WTC11 (cell line): ENCODE measurements around the gene LOXL4. TPM values are rescaled to one million over a fixed set of nuclear protein-coding genes. Genes with fewer than 3 reads are reported as not detected.

Source experiments
- ATAC-seq: fragments of 200-7000 bp; cut with Tn5 transposase; 2 replicates; pipeline ENCODE4 v1.10.0; 2021; ENCODE audit warnings: mild to moderate bottlenecking, moderate library complexity
- CTCF ChIA-PET: fragments of 300-600 bp; sonication (Branson Sonifier 250); formaldehyde crosslinking; loops from one replicate; lab custom pipeline; 2021; ENCODE audit warnings: antibody characterized with exemption; lab: Charles Lee
- POLR2A ChIA-PET: fragments of 350-600 bp; sonication (Branson Sonifier 250); formaldehyde crosslinking; loops from one replicate; lab custom pipeline; 2021; ENCODE audit warnings: antibody characterized with exemption; lab: Charles Lee
- DNase-seq: peaks from one replicate; pipeline ENCODE4 v3.0.0; 2021; ENCODE audit warnings: low spot score
- H3K27ac Mint-ChIP-seq: 2 replicates; pipeline ENCODE4 v1.8.0; 2021; ENCODE audit warnings: mixed read lengths
- H3K27me3 Mint-ChIP-seq: 2 replicates; pipeline ENCODE4 v1.8.0; 2021; ENCODE audit warnings: low read depth, mild to moderate bottlenecking, moderate library complexity, mixed read lengths
- H3K36me3 Mint-ChIP-seq: 2 replicates; pipeline ENCODE4 v1.8.0; 2021; ENCODE audit warnings: mixed read lengths
- H3K4me1 Mint-ChIP-seq: 2 replicates; pipeline ENCODE4 v1.8.0; 2022; ENCODE audit warnings: mixed read lengths
- H3K4me3 Mint-ChIP-seq: 2 replicates; pipeline ENCODE4 v1.8.0; 2021; ENCODE audit warnings: mild to moderate bottlenecking, moderate library complexity, mixed read lengths
- H3K9me3 Mint-ChIP-seq: 2 replicates; pipeline ENCODE4 v1.8.0; 2021; ENCODE audit warnings: mixed read lengths
- ARID4B ChIP-seq: sonication (generic); formaldehyde crosslinking; IDR thresholded peaks from 2 replicates; pipeline ENCODE4 v1.8.0; 2023; ENCODE audit warnings: missing genetic modification reagents, mild to moderate bottlenecking, borderline replicate concordance
- ATF1 ChIP-seq: sonication (generic); formaldehyde crosslinking; IDR thresholded peaks from 2 replicates; pipeline ENCODE4 v1.8.1; 2023; ENCODE audit warnings: mild to moderate bottlenecking, moderate library complexity, missing genetic modification reagents
- CREM ChIP-seq: sonication (generic); formaldehyde crosslinking; IDR thresholded peaks from 2 replicates; pipeline ENCODE4 v1.8.1; 2022; ENCODE audit warnings: mild to moderate bottlenecking, missing genetic modification reagents, moderate library complexity
- ETV6 ChIP-seq: sonication (generic); formaldehyde crosslinking; IDR thresholded peaks from 2 replicates; pipeline ENCODE4 v1.8.1; 2022; ENCODE audit warnings: mild to moderate bottlenecking, missing genetic modification reagents
- GTF2I ChIP-seq: fragments of 250-450 bp; sonication (Bioruptor Pico); conservative IDR thresholded peaks from 2 replicates; pipeline ENCODE4 v1.4.0; 2021; ENCODE audit warnings: mild to moderate bottlenecking
- HMGA2 ChIP-seq: fragments of 250-450 bp; sonication (Bioruptor Pico); IDR thresholded peaks from 2 replicates; pipeline ENCODE4 v1.4.0; 2021; ENCODE audit warnings: mild to moderate bottlenecking, moderate library complexity
- MYBL2 ChIP-seq: sonication (generic); formaldehyde crosslinking; IDR thresholded peaks from 2 replicates; pipeline ENCODE4 v1.8.1; 2023; ENCODE audit warnings: mild to moderate bottlenecking, moderate library complexity, missing genetic modification reagents
- NFE2L1 ChIP-seq: sonication (generic); formaldehyde crosslinking; IDR thresholded peaks from 2 replicates; pipeline ENCODE4 v1.8.1; 2023; ENCODE audit warnings: missing genetic modification reagents
- NFYB ChIP-seq: sonication (generic); formaldehyde crosslinking; conservative IDR thresholded peaks from 2 replicates; pipeline ENCODE4 v1.8.0; 2022; ENCODE audit warnings: low read depth, missing genetic modification reagents
- NR2C2 ChIP-seq: sonication (generic); formaldehyde crosslinking; IDR thresholded peaks from 2 replicates; pipeline ENCODE4 v1.8.0; 2022; ENCODE audit warnings: mild to moderate bottlenecking, missing genetic modification reagents
- OVOL2 ChIP-seq: fragments of 250-450 bp; sonication (Bioruptor Pico); IDR thresholded peaks from 2 replicates; pipeline ENCODE4 v1.9.0; 2021; ENCODE audit warnings: mild to moderate bottlenecking, borderline replicate concordance
- PRRX2 ChIP-seq: fragments of 250-450 bp; sonication (Bioruptor Pico); IDR thresholded peaks from 2 replicates; pipeline ENCODE4 v1.8.0; 2021; ENCODE audit warnings: mild to moderate bottlenecking
- SMAD4 ChIP-seq: sonication (generic); formaldehyde crosslinking; IDR thresholded peaks from 2 replicates; pipeline ENCODE4 v1.8.0; 2022; ENCODE audit warnings: mild to moderate bottlenecking, missing genetic modification reagents
- TCF7 ChIP-seq: sonication (generic); formaldehyde crosslinking; IDR thresholded peaks from 2 replicates; pipeline ENCODE4 v1.8.0; 2022; ENCODE audit warnings: mild to moderate bottlenecking, low read depth, missing genetic modification reagents, moderate library complexity
- TEAD1 ChIP-seq: sonication (generic); formaldehyde crosslinking; IDR thresholded peaks from 2 replicates; pipeline ENCODE4 v1.8.0; 2022; ENCODE audit warnings: mild to moderate bottlenecking, missing genetic modification reagents
- ZNF121 ChIP-seq: sonication (generic); formaldehyde crosslinking; IDR thresholded peaks from 2 replicates; pipeline ENCODE4 v1.8.0; 2023; ENCODE audit warnings: missing genetic modification reagents
- ZNF396 ChIP-seq: fragments of 250-450 bp; sonication (Bioruptor Pico); IDR thresholded peaks from 2 replicates; pipeline ENCODE4 v1.8.0; 2021; ENCODE audit warnings: mild to moderate bottlenecking, moderate library complexity, borderline replicate concordance
- ZNF416 ChIP-seq: fragments of 250-450 bp; sonication (Bioruptor Pico); IDR thresholded peaks from 2 replicates; pipeline ENCODE4 v1.9.0; 2021; ENCODE audit warnings: mild to moderate bottlenecking, inconsistent platforms
- ZNF423 ChIP-seq: fragments of 250-450 bp; sonication (Bioruptor Pico); IDR thresholded peaks from 2 replicates; pipeline ENCODE4 v2.1.2; 2022; ENCODE audit warnings: mild to moderate bottlenecking, moderate library complexity
- total RNA-seq: library from RNA; stranded (reverse); gene quantifications from 3 replicates; pipeline ENCODE4 v1.2.3, GENCODE V29; 2021
- TF ChIP-seq, protein P1 (sequence below): sonication (generic); formaldehyde crosslinking; IDR thresholded peaks from 2 replicates; pipeline ENCODE4 v1.8.1; 2022; ENCODE audit warnings: mild to moderate bottlenecking, moderate library complexity, missing genetic modification reagents
- TF ChIP-seq, protein P2 (sequence below): sonication (generic); formaldehyde crosslinking; IDR thresholded peaks from 2 replicates; pipeline ENCODE4 v1.8.1; 2022; ENCODE audit warnings: low read depth, missing genetic modification reagents, borderline replicate concordance

Gene LOXL4
- total RNA-seq, 1 experiment from 2014 or later = 0.35 TPM

DNA sequence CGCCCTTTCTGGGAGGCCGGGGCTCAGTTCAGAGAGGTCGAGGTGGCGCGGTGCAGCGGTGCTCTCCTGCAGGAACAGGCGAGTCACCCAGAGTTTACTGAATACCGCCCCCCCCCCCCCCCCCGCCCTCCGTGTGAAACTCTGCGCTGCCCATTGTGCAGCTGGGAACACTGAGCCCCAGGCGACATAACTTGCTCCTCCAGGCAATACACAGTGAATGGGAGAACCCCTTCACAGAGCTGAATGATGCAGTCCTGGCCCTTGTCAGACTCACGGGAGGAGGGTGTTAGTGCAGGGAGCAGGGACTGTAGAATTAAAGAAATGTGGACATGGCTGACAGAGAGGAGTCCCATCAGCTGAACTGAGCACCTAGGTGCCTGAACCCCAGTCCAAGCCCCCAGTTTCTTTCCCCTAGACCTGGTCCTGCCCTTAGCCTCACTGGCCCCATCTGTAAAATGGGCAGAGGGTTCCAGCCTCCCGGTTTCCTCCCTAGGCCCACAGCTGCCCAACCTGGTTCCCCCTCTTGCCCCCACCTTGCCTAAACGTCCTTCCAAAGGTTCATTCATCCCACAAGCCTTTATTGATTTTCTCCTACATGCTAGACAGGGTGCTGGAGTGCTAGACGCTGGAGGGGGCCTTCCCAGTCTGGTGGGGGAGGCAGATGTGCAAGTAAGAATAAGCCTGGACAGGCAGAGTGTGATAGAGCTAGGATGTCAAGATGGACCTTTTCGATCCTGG lies 869 bp upstream of the LOXL4 start:
- H3K27me3 Mint-ChIP-seq = peaks cover 24% of the 10 kb centered on the region
- H3K27ac Mint-ChIP-seq = no peak overlapping the region
- ChIA-PET POLR2A (interaction anchor here (0.6 kb wide), 1 partner anchor 639 kb away, joined by 9 read pairs; no protein-coding TSS in a partner anchor), CTCF (interaction anchor here (0.6 to 13.7 kb wide), 5 partner anchors 40 to 1059 kb away, joined by 3 to 204 read pairs (median 6); no protein-coding TSS in a partner anchor)
- peak overlapping the region; percentile 74 for H3K4me3 Mint-ChIP-seq
- H3K9me3 Mint-ChIP-seq = no peaks in the 10 kb centered on the region
- H3K4me1 Mint-ChIP-seq = peaks cover 38% of the 10 kb centered on the region
- 0 out of 2 replicates have a peak, but pooled peaks have one; percentile 47 for TF ChIP-seq GTF2I (CRISPR knock-in tag)
- TF ChIP-seq, protein P1, sequence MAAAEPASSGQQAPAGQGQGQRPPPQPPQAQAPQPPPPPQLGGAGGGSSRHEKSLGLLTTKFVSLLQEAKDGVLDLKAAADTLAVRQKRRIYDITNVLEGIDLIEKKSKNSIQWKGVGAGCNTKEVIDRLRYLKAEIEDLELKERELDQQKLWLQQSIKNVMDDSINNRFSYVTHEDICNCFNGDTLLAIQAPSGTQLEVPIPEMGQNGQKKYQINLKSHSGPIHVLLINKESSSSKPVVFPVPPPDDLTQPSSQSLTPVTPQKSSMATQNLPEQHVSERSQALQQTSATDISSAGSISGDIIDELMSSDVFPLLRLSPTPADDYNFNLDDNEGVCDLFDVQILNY (CRISPR knock-in tag) = no peak
- ATAC-seq (peak; percentile 8; the same call in 1 of the 2 replicates), DNase-seq (peak; percentile 28)
- H3K36me3 Mint-ChIP-seq = no peaks in the 10 kb centered on the region

DNA sequence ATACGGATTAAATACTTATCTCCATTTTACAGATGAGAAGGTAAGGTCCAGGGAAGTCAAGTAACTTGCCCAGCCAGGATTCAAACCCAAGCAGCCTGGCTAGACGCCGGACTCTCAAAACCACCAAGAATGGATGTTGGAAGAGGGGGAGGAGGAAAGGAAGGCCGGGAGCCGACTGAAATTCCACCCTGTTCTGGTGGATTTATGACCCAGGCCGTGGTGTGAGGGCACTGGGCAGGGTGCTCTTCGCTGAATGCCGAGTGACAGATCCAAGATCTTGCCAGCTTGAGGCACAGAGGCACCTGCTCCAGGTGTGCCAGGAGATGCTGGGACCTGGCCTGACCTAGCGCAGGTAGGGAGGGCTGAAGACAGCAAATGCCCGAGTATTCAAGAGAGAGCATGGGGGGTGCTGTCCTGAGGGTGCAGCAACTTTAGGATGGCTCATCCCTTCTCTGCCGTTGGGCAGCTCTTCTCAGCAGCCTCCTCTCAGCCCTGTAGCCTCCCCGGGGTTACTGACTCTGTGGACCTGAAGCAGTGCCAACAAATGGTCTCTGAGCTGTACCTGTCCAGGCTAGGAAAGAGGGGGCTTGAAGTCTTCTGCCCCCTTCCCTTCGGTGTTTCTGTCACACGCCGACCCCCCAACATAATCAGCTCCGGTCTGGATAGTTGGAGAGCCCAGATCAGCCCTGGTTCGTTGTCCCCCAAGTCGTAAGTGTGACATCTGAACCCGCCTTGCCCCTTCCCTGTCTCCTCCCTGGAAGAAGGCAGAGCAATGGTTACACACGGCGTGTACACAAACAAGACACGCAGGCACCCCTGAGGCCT lies 713 bp downstream of the LOXL4 start:
- H3K4me1 Mint-ChIP-seq = peaks cover 23% of the 10 kb centered on the region
- DNase-seq = no peak
- ChIA-PET POLR2A (no interaction called here), CTCF (interaction anchor here (0.9 to 13.7 kb wide), 7 partner anchors 29 to 476 kb away, joined by 3 to 204 read pairs (median 4); no protein-coding TSS in a partner anchor)
- H3K9me3 Mint-ChIP-seq = no peaks in the 10 kb centered on the region
- H3K36me3 Mint-ChIP-seq = no peaks in the 10 kb centered on the region
- H3K4me3 Mint-ChIP-seq = peak overlapping the region; percentile 76
- H3K27me3 Mint-ChIP-seq = peaks cover 24% of the 10 kb centered on the region
- TF ChIP-seq NFYB (CRISPR knock-in tag) (no peak), CREM (CRISPR knock-in tag) (no peak), ZNF396 (no peak), ZNF121 (CRISPR knock-in tag) (no peak), TCF7 (CRISPR knock-in tag) (no peak), SMAD4 (CRISPR knock-in tag) (no peak), ATF1 (CRISPR knock-in tag) (no peak), OVOL2 (CRISPR knock-in tag) (no peak), MYBL2 (CRISPR knock-in tag) (no peak), PRRX2 (CRISPR knock-in tag) (no peak), ETV6 (no peak), ZNF416 (CRISPR knock-in tag) (no peak), TEAD1 (CRISPR knock-in tag) (no peak), ZNF423 (CRISPR knock-in tag) (no peak), NR2C2 (CRISPR knock-in tag) (no peak), NFE2L1 (CRISPR knock-in tag) (no peak), HMGA2 (CRISPR knock-in tag) (no peak), ARID4B (no peak)
- TF ChIP-seq, protein P2, sequence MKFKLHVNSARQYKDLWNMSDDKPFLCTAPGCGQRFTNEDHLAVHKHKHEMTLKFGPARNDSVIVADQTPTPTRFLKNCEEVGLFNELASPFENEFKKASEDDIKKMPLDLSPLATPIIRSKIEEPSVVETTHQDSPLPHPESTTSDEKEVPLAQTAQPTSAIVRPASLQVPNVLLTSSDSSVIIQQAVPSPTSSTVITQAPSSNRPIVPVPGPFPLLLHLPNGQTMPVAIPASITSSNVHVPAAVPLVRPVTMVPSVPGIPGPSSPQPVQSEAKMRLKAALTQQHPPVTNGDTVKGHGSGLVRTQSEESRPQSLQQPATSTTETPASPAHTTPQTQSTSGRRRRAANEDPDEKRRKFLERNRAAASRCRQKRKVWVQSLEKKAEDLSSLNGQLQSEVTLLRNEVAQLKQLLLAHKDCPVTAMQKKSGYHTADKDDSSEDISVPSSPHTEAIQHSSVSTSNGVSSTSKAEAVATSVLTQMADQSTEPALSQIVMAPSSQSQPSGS (CRISPR knock-in tag) = no peak
- TF ChIP-seq, all 79 proteins: peak for 0
- no peak overlapping the region for H3K27ac Mint-ChIP-seq
- ATAC-seq = no peak; the same call in 1 of the 2 replicates
